H1 (cell line): ENCODE measurements around the gene GRID1. TPM values are rescaled to one million over a fixed set of nuclear protein-coding genes. Genes with fewer than 3 reads are reported as not detected.

ENCODE experiments used
- CTCF ChIA-PET: fragments of 300-600 bp; sonication (Branson Sonifier 250); formaldehyde crosslinking; loops from one replicate; lab custom pipeline; 2021; ENCODE audit not compliant: partially characterized antibody; lab: Charles Lee
- POLR2A ChIA-PET: fragments of 300-600 bp; sonication (Branson Sonifier 250); formaldehyde crosslinking; loops from one replicate; lab custom pipeline; 2021; ENCODE audit warnings: inconsistent platforms; ENCODE audit not compliant: partially characterized antibody; lab: Charles Lee
- DNase-seq, 2 experiments: peaks; one replicate each; pipeline versions ENCODE4 v3.0.0 to v3.0.0-alpha.2; 2010 to 2022; ENCODE audit warnings: low spot score in 2 of 2, low read depth in 1 of 2, mixed read lengths in 1 of 2
- FAIRE-seq: peaks from 2 replicates; lab custom pipeline; 2011; peaks lifted over from hg19 to GRCh38; lab: Jason Lieb, UNC
- H2AFZ ChIP-seq: 2 replicates; pipeline ENCODE4 v1.8.1; 2012; ENCODE audit warnings: low read length, inconsistent platforms
- H2AK5ac ChIP-seq: 2 replicates; pipeline ENCODE4 v1.6.1; 2013; ENCODE audit warnings: low read depth, low read length
- H2BK120ac ChIP-seq: replicated peaks from 2 replicates; pipeline ENCODE3; 2013; ENCODE audit warnings: low read depth, low read length, inconsistent platforms
- H2BK12ac ChIP-seq: 2 replicates; pipeline ENCODE4 v1.6.1; 2013; ENCODE audit warnings: low read depth, low read length
- H2BK15ac ChIP-seq: 2 replicates; pipeline ENCODE4 v1.6.1; 2013; ENCODE audit warnings: low read length
- H2BK20ac ChIP-seq: 2 replicates; pipeline ENCODE4 v1.6.1; 2013; ENCODE audit warnings: low read length
- H2BK5ac ChIP-seq: 2 replicates; pipeline ENCODE4 v1.6.1; 2013; ENCODE audit warnings: low read depth, low read length
- H3K14ac ChIP-seq: 2 replicates; pipeline ENCODE4 v1.6.1; 2013; ENCODE audit warnings: inconsistent platforms; ENCODE audit not compliant: insufficient read length
- H3K18ac ChIP-seq: 2 replicates; pipeline ENCODE4 v1.6.1; 2013; ENCODE audit warnings: low read length; ENCODE audit errors: extremely low read depth
- H3K23ac ChIP-seq: 2 replicates; pipeline ENCODE4 v1.6.1; 2013; ENCODE audit warnings: inconsistent platforms; ENCODE audit not compliant: insufficient read length
- H3K23me2 ChIP-seq: 2 replicates; pipeline ENCODE4 v1.6.1; 2013; ENCODE audit warnings: low read depth, low read length
- H3K27ac ChIP-seq: 2 replicates; pipeline ENCODE4 v1.6.1; 2011; ENCODE audit warnings: low read depth, low read length, inconsistent platforms
- H3K27me3 ChIP-seq, 4 experiments: replicated peaks in 1 of 4; 1 replicate in 1 of 4; 2 replicates in 3 of 4; pipeline versions ENCODE4 v1.6.1 to v1.8.1; 2011 to 2013; ENCODE audit warnings: low read length in 3 of 4, mild to moderate bottlenecking in 3 of 4, inconsistent platforms in 2 of 4, mixed read lengths in 2 of 4, moderate library complexity in 1 of 4; ENCODE audit not compliant: control insufficient read depth in 3 of 4, insufficient read depth in 3 of 4; ENCODE audit errors: extremely low read depth in 1 of 4
- H3K36me3 ChIP-seq, 4 experiments: 2 replicates each; pipeline versions ENCODE4 v1.6.1 to v1.8.1; 2011 to 2013; ENCODE audit warnings: mild to moderate bottlenecking in 4 of 4, low read length in 3 of 4, moderate library complexity in 2 of 4, control low read depth in 1 of 4, inconsistent platforms in 1 of 4; ENCODE audit not compliant: insufficient read depth in 4 of 4, control insufficient read depth in 2 of 4
- H3K4ac ChIP-seq: replicated peaks from 2 replicates; pipeline ENCODE3; 2013; ENCODE audit warnings: low read length, low read depth, mixed read lengths, inconsistent platforms; ENCODE audit not compliant: insufficient read length
- H3K4me1 ChIP-seq, 4 experiments: replicated peaks in 1 of 4; 1 replicate in 1 of 4; 2 replicates in 3 of 4; pipeline versions ENCODE4 v1.6.1 to v1.8.1; 2011 to 2013; ENCODE audit warnings: low read length in 3 of 4, inconsistent platforms in 2 of 4, mixed read lengths in 1 of 4; ENCODE audit not compliant: insufficient read depth in 4 of 4, control insufficient read depth in 3 of 4
- H3K4me2 ChIP-seq, 2 experiments: 2 replicates each; pipeline versions ENCODE4 v1.6.1 to v1.8.1; 2011 to 2013; ENCODE audit warnings: low read depth in 2 of 2, low read length in 2 of 2, control low read depth in 1 of 2, inconsistent platforms in 1 of 2, mild to moderate bottlenecking in 1 of 2; ENCODE audit not compliant: insufficient read depth in 1 of 2
- H3K4me3 ChIP-seq, 4 experiments: fragments of 200-600, 300-600 bp in 1 of 4; sonication (generic), shearing (Covaris generic), sonication (Bioruptor Twin) in 1 of 4; 2 replicates each; pipeline versions ENCODE4 v1.5.1 to v1.8.1; 2011 to 2016; ENCODE audit warnings: low read length in 4 of 4, low read depth in 3 of 4, control low read depth in 2 of 4, inconsistent platforms in 2 of 4, mild to moderate bottlenecking in 2 of 4, mixed read lengths in 1 of 4, moderate library complexity in 1 of 4; ENCODE audit not compliant: insufficient read depth in 2 of 4; ENCODE audit errors: extremely low read depth in 1 of 4
- H3K56ac ChIP-seq: replicated peaks from 2 replicates; pipeline ENCODE3; 2013; ENCODE audit warnings: low read depth, mild to moderate bottlenecking, mixed read lengths, low read length, inconsistent platforms; ENCODE audit not compliant: insufficient read length
- H3K79me1 ChIP-seq: 2 replicates; pipeline ENCODE4 v1.6.1; 2013; ENCODE audit warnings: low read depth, low read length, control low read depth
- H3K79me2 ChIP-seq, 2 experiments: 2 replicates each; pipeline versions ENCODE4 v1.6.1 to v1.8.1; 2012 to 2013; ENCODE audit warnings: low read length in 2 of 2, mild to moderate bottlenecking in 2 of 2, inconsistent platforms in 1 of 2; ENCODE audit not compliant: insufficient read depth in 2 of 2, control insufficient read depth in 1 of 2
- H3K9ac ChIP-seq, 4 experiments: replicated peaks in 1 of 4; 1 replicate in 1 of 4; 2 replicates in 3 of 4; pipeline versions ENCODE4 v1.6.1 to v1.8.1; 2011 to 2013; ENCODE audit warnings: low read depth in 3 of 4, low read length in 3 of 4, control low read depth in 2 of 4, mild to moderate bottlenecking in 2 of 4, moderate library complexity in 2 of 4, inconsistent platforms in 1 of 4; ENCODE audit errors: extremely low read depth in 1 of 4
- H3K9me3 ChIP-seq, 2 experiments: 2 replicates each; pipeline versions ENCODE4 v1.6.1 to v1.8.1; 2012 to 2013; ENCODE audit warnings: mild to moderate bottlenecking in 2 of 2, moderate library complexity in 2 of 2, control low read depth in 1 of 2, inconsistent platforms in 1 of 2, low read depth in 1 of 2, low read length in 1 of 2, mixed read lengths in 1 of 2; ENCODE audit not compliant: insufficient read depth in 2 of 2
- H4K20me1 ChIP-seq, 2 experiments: replicated peaks in 1 of 2; 2 replicates each; pipeline versions ENCODE3 to v1.8.1; 2011 to 2013; ENCODE audit warnings: inconsistent platforms in 2 of 2, low read length in 2 of 2, mild to moderate bottlenecking in 1 of 2; ENCODE audit not compliant: insufficient read depth in 2 of 2, control insufficient read depth in 1 of 2
- H4K5ac ChIP-seq: 2 replicates; pipeline ENCODE4 v1.6.1; 2013; ENCODE audit warnings: low read length, low read depth, mixed read lengths, inconsistent platforms; ENCODE audit not compliant: insufficient read length
- H4K8ac ChIP-seq: 2 replicates; pipeline ENCODE4 v1.8.0; 2013; ENCODE audit warnings: mild to moderate bottlenecking, moderate library complexity, low read length, inconsistent platforms; ENCODE audit not compliant: insufficient read depth; ENCODE audit errors: extremely low read depth
- H4K91ac ChIP-seq: replicated peaks from 2 replicates; pipeline ENCODE3; 2013; ENCODE audit warnings: low read length, mixed read lengths, inconsistent platforms; ENCODE audit not compliant: insufficient read length
- BCL11A ChIP-seq, 2 experiments: IDR thresholded peaks; one replicate each; pipeline ENCODE4 v1.6.1; 2011; ENCODE audit warnings: low read depth in 2 of 2, low read length in 2 of 2, mild to moderate bottlenecking in 2 of 2
- EP300 ChIP-seq, 2 experiments: IDR thresholded peaks; 1 replicate in 1 of 2; 2 replicates in 1 of 2; pipeline ENCODE4 v1.6.1; 2011 to 2012; ENCODE audit warnings: low read depth in 2 of 2, low read length in 2 of 2, mild to moderate bottlenecking in 2 of 2, borderline replicate concordance in 1 of 2, inconsistent platforms in 1 of 2, moderate library complexity in 1 of 2
- NANOG ChIP-seq: IDR thresholded peaks from 2 replicates; pipeline ENCODE4 v1.6.1; 2011; ENCODE audit warnings: low read length, low read depth, mild to moderate bottlenecking, inconsistent platforms; ENCODE audit not compliant: insufficient read depth, poor library complexity, severe bottlenecking
- RFX5 ChIP-seq: IDR thresholded peaks from 2 replicates; pipeline ENCODE4 v1.6.1; 2011; ENCODE audit warnings: low read depth, low read length, improper control_type of control experiment, borderline replicate concordance
- SIN3A ChIP-seq, 2 experiments: IDR thresholded peaks in 1 of 2; conservative IDR thresholded peaks in 1 of 2; 2 replicates each; pipeline ENCODE4 v1.6.1; 2011 to 2012; ENCODE audit warnings: low read length in 2 of 2, improper control_type of control experiment in 1 of 2, low read depth in 1 of 2, mild to moderate bottlenecking in 1 of 2
- SP4 ChIP-seq: IDR thresholded peaks from 2 replicates; pipeline ENCODE4 v1.6.1; 2012; ENCODE audit warnings: low read length, inconsistent platforms
- WGBS, 2 experiments: shearing (Covaris generic) in 1 of 2; methylation state at CpG; one replicate each; pipeline versions ENCODE4 v1.1.6 to v1.1.7; 2013 to 2015; ENCODE audit warnings: low lambda C conversion rate in 2 of 2, mixed read lengths in 2 of 2, inconsistent platforms in 1 of 2, low coverage in 1 of 2, missing lambda C conversion rate in 1 of 2; ENCODE audit not compliant: insufficient replicate concordance in 2 of 2, insufficient coverage in 1 of 2, insufficient read length in 1 of 2; ENCODE audit errors: extremely low coverage in 1 of 2, missing lambda C conversion rate in 1 of 2; 5-methylcytosine and 5-hydroxymethylcytosine counted together
- polyA plus RNA-seq, 7 experiments: library from polyadenylated mRNA; depleted of rRNA in 3 of 7; stranded (reverse) in 5 of 7; unstranded in 2 of 7; fragments of >200 nt in 5 of 7; fragments of 200-250 nt in 2 of 7; gene quantifications; 1 replicate in 5 of 7; 2 replicates in 1 of 7; 4 replicates in 1 of 7; pipeline versions ENCODE4 v1.2.1 to v1.2.3, GENCODE V29; 2011 to 2013; ENCODE audit warnings: missing spikeins in 2 of 7, mixed read lengths in 2 of 7
- total RNA-seq: library from RNA; stranded (reverse); fragmentation: NEBNext Ultra II Directional; extraction: Animal tissue kit (Norgen Biotek cat#: 25700); gene quantifications from 2 replicates; pipeline ENCODE4 v1.2.1, GENCODE V29; 2021

GRID1 gene
- total and polyA plus RNA-seq, 2 of the 8 experiments (the other 6 are each of a cell fraction or from before 2014, with no cell fraction given): 0.22 to 0.30 TPM

GRCh38 chr10:85618841-85619240 is 747.8 kb downstream of the GRID1 start:
- Histone ChIP-seq H3K56ac (no peak overlapping the region), H3K18ac (no peak overlapping the region), H4K8ac (no peak overlapping the region), H3K23me2 (no peaks in the 10 kb centered on the region), H2AK5ac (no peak overlapping the region), H4K91ac (no peak overlapping the region), H2BK20ac (no peak overlapping the region), H3K79me2 (no peaks in the 10 kb centered on the region), H3K4ac (no peak overlapping the region), H2AFZ (no peak overlapping the region), H3K4me2 (no peak overlapping the region), H3K27me3 (no peaks in the 10 kb centered on the region), H2BK5ac (no peak overlapping the region), H3K4me3 (no peak overlapping the region), H3K36me3 (no peaks in the 10 kb centered on the region), H2BK12ac (no peak overlapping the region), H3K27ac (no peak overlapping the region), H4K20me1 (no peaks in the 10 kb centered on the region), H4K5ac (no peak overlapping the region), H2BK120ac (no peak overlapping the region), H2BK15ac (no peak overlapping the region), H3K9me3 (no peaks in the 10 kb centered on the region), H3K4me1 (no peaks in the 10 kb centered on the region), H3K14ac (no peak overlapping the region), H3K23ac (no peak overlapping the region), H3K9ac (no peak overlapping the region), H3K79me1 (no peaks in the 10 kb centered on the region)
- ChIA-PET POLR2A (no interaction called here), CTCF (no interaction called here)
- 90% methylated on average over 3 of the region's 3 CpGs; no CpG with 5 or more reads in 1 of the 2 experiments for WGBS, 2 experiments
- TF ChIP-seq SP4 (no peak), RFX5 (no peak), EP300 (IDR thresholded peaks at IDR 0.05; ENCODE audit: borderline replicate concordance in 1 of 2, low read depth in 2 of 2, low read length in 2 of 2) (no peak), NANOG (no peak), BCL11A (IDR thresholded peaks at IDR 0.05; ENCODE audit: low read depth in 2 of 2, low read length in 2 of 2) (no peak), SIN3A (conservative IDR thresholded peaks at IDR 0.05 in 1 of 2, IDR thresholded peaks at IDR 0.05 in 1 of 2; ENCODE audit: low read depth in 1 of 2, low read length in 2 of 2) (no peak)
- FAIRE-seq: no peak
- DNase-seq: no peak
